ENCODE results near the gene IFI6.

GRCh38 chr1:27661412-27662075 is 10.4 kb downstream of the IFI6 start:
- TF ChIP-seq CTCF (IDR thresholded peaks at IDR 0.05; ENCODE audit: low read depth, low read length, poor library complexity, severe bottlenecking) = no peak
- no peak for TF ChIP-seq EZH2phosphoT487 (IDR thresholded peaks at IDR 0.05; ENCODE audit: borderline replicate concordance, low read length)

Measured in DOHH2 (cell line).